AG08396 (cell line): ENCODE measurements around the gene ANKRD55.
"Not testable (repeated sequence)": the region's sequence is repeated elsewhere in the genome, so short reads cannot be mapped to it uniquely, and the experiment has no call there.

Experiments used
- DNase-seq: peaks from one replicate; pipeline ENCODE4 v3.0.0; 2012; ENCODE audit warnings: low spot score, mixed read lengths

Gene ANKRD55

GRCh38 chr5:56233230-56233629, at the start of gene ANKRD55:
Gene ANKRD55, minus strand, starts transcription at chr5:56233330. Its CDS starts 417 bp downstream, at chr5:56232913.
- no peak for DNase-seq

- DNase-seq: no peak
Observed at GRCh38 chr5:56282216-56282615, 49.1 kb upstream of the ANKRD55 start.

GRCh38 chr5:56281489-56282165, 48.5 kb upstream of the ANKRD55 start:
- DNase-seq: no peak

GRCh38 chr5:56279979-56280378, 46.8 kb upstream of the ANKRD55 start:
- peak; percentile 54 for DNase-seq

GRCh38 chr5:56279291-56279690, 46.2 kb upstream of the ANKRD55 start:
- DNase-seq: no peak

- peak; percentile 53 for DNase-seq
Observed at GRCh38 chr5:56278335-56278753, 45.2 kb upstream of the ANKRD55 start.

GRCh38 chr5:56277573-56277972, 44.4 kb upstream of the ANKRD55 start:
- no peak for DNase-seq

GRCh38 chr5:56273376-56273955, 40.3 kb upstream of the ANKRD55 start:
- DNase-seq: no peak

GRCh38 chr5:56272765-56273164, 39.6 kb upstream of the ANKRD55 start:
- DNase-seq: no peak

GRCh38 chr5:56270568-56271392, 37.6 kb upstream of the ANKRD55 start:
- DNase-seq: peak; percentile 71

- no peak for DNase-seq
Observed at GRCh38 chr5:56270058-56270457, 36.9 kb upstream of the ANKRD55 start.

GRCh38 chr5:56269216-56269927, 36.2 kb upstream of the ANKRD55 start:
- peak; percentile 52 for DNase-seq

- not testable (repeated sequence) for DNase-seq
Observed at GRCh38 chr5:56268707-56269106, 35.6 kb upstream of the ANKRD55 start.

GRCh38 chr5:56267856-56268255, 34.7 kb upstream of the ANKRD55 start:
- DNase-seq: no peak

- DNase-seq: peak; percentile 29
Observed at GRCh38 chr5:56264417-56265025, 31.4 kb upstream of the ANKRD55 start.

- DNase-seq: no peak
Observed at GRCh38 chr5:56262279-56262678, 29.1 kb upstream of the ANKRD55 start.

- DNase-seq: peak; percentile 79
Observed at GRCh38 chr5:56259002-56259511, 25.9 kb upstream of the ANKRD55 start.

GRCh38 chr5:56257763-56258529, 24.8 kb upstream of the ANKRD55 start:
- DNase-seq: not testable (repeated sequence)

- no peak for DNase-seq
Observed at GRCh38 chr5:56257010-56257409, 23.9 kb upstream of the ANKRD55 start.

GRCh38 chr5:56255502-56255901, 22.4 kb upstream of the ANKRD55 start:
- no peak for DNase-seq

GRCh38 chr5:56253924-56254323, 20.8 kb upstream of the ANKRD55 start:
- DNase-seq: no peak
